ENCODE measurements around the gene LRCOL1.

LRCOL1 gene

GRCh38 chr12:132614861-132615578 lies 4.6 kb upstream of the LRCOL1 start (continued):
- TF ChIP-seq PRDM2 (tag by site-specific recombination; IDR thresholded peaks at IDR 0.05; ENCODE audit: borderline replicate concordance): no peak
- TF ChIP-seq ZFP37 (tag by site-specific recombination; IDR thresholded peaks at IDR 0.05): no peak
- peak; percentile 86 for TF ChIP-seq GLIS1 (tag by site-specific recombination; IDR thresholded peaks at IDR 0.05)
- TF ChIP-seq ZNF416 (tag by site-specific recombination; IDR thresholded peaks at IDR 0.05): no peak
- TF ChIP-seq ZNF645 (tag by site-specific recombination; IDR thresholded peaks at IDR 0.05): no peak
- TF ChIP-seq ZNF654 (tag by site-specific recombination; IDR thresholded peaks at IDR 0.05; ENCODE audit: low read depth): peak; percentile 93
- no peak for TF ChIP-seq SETDB1 (IDR thresholded peaks at IDR 0.05; ENCODE audit: insufficient read length, low read length)
- TF ChIP-seq ZNF140 (tag by site-specific recombination; IDR thresholded peaks at IDR 0.05): no peak
- TF ChIP-seq CTCF (tag by site-specific recombination; IDR thresholded peaks at IDR 0.05): peak; percentile 76
- TF ChIP-seq ZNF639 (tag by site-specific recombination; IDR thresholded peaks at IDR 0.05): no peak
- peak; percentile 39; the same call in 1 of the 2 replicates for TF ChIP-seq PATZ1 (tag by site-specific recombination; IDR thresholded peaks at IDR 0.05)
- 0 out of 2 replicates have a peak, but pooled peaks have one; percentile 7 for TF ChIP-seq EGR2 (tag by site-specific recombination; IDR thresholded peaks at IDR 0.05; ENCODE audit: low read depth)
- no peak for TF ChIP-seq ZNF571 (tag by site-specific recombination; IDR thresholded peaks at IDR 0.05)
- no peak for TF ChIP-seq ZNF518A (tag by site-specific recombination; conservative IDR thresholded peaks at IDR 0.05; ENCODE audit: low read depth)
- TF ChIP-seq ZNF121 (tag by site-specific recombination; IDR thresholded peaks at IDR 0.05): peak; percentile 99
- peak; percentile 77; the same call in 1 of the 2 replicates for TF ChIP-seq TRIM28 (IDR thresholded peaks at IDR 0.05; ENCODE audit: borderline replicate concordance, low read length)
- no peak for TF ChIP-seq ZNF626 (tag by site-specific recombination; IDR thresholded peaks at IDR 0.05)
- TF ChIP-seq GLI2 (tag by site-specific recombination; IDR thresholded peaks at IDR 0.05; ENCODE audit: borderline replicate concordance, low read depth): no peak
- no peak for TF ChIP-seq ZNF664 (tag by site-specific recombination; IDR thresholded peaks at IDR 0.05)
- TF ChIP-seq ZNF561 (tag by site-specific recombination; IDR thresholded peaks at IDR 0.05; ENCODE audit: borderline replicate concordance): 0 out of 2 replicates have a peak, but pooled peaks have one; percentile 54
- no peak for TF ChIP-seq FEZF1 (tag by site-specific recombination; IDR thresholded peaks at IDR 0.05)
- no peak for TF ChIP-seq MEIS1 (CRISPR knock-in tag; IDR thresholded peaks at IDR 0.05; ENCODE audit: borderline replicate concordance)
